Fibroblast of lung (primary cell): ENCODE results near the gene CISH.

Source experiments
- CTCF ChIP-seq, 2 donors: IDR thresholded peaks in 1 of 2; conservative IDR thresholded peaks in 1 of 2; 1 replicate in 1 of 2; 2 replicates in 1 of 2; pipeline ENCODE4 v1.5.1; 2011 to 2012; ENCODE audit warnings: low read length in 2 of 2, control low read depth in 1 of 2, inconsistent platforms in 1 of 2, low read depth in 1 of 2, mild to moderate bottlenecking in 1 of 2
- EZH2 ChIP-seq: IDR thresholded peaks from 2 replicates; pipeline ENCODE4 v1.5.1; 2012; ENCODE audit warnings: low read length, control low read depth, mild to moderate bottlenecking; ENCODE audit errors: missing control alignments

DNA sequence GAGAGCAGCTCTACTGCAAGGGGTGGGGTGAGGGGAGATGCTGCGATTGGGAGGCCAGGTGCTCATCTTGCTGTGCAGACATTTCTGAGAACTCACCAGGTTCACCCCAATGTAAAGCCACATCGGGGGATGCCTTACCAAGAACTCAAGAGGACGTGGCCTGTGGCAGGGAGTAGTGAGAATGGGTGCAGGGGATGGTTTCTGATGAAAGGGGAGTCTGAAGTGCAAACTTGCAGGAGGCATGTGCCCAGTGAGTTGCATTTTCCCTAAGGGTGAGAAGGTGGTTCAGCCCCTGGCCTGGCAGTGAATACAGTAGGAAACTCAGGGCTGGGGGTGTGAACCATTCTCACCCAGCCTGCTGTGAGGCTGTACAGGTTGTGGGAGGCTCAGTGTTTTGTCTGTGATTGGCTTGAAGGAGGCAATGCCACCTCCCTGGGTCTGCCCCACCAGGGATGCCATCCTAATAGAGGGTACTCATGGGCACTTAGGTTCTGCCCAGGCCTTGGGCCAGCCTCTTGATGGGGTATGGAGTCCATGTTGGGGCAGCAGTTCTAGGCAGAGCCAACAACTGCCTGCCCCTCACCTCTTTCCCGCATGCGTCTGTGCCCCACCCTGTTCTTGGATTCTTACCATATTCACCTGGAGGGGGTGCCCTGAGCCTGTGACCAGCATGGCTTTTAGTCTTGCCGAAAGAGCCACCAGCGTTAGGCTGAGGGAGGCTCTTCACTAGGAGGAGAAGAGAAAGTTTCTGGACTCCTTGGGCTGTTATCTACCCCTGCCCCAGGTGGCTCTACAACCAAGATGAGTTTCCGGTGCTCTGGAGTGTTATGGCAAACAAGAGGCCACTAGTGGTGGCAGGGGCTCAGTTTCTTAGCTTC, 37.8 kb downstream of the CISH start:
- TF ChIP-seq EZH2 (no peak), CTCF (conservative IDR thresholded peaks at IDR 0.05 in 1 of 2, IDR thresholded peaks at IDR 0.05 in 1 of 2; ENCODE audit: low read depth in 1 of 2, low read length in 2 of 2) (no peak)
